Keratinocyte (primary cell): ENCODE results near the gene CEACAM19.

Experiments used
- CTCF ChIP-seq, 3 experiments: IDR thresholded peaks in 1 of 3; conservative IDR thresholded peaks in 1 of 3; optimal IDR thresholded peaks in 1 of 3; 2 replicates in 2 of 3; 3 replicates in 1 of 3; pipeline versions ENCODE3 to v1.5.1; 2011; ENCODE audit warnings: low read length in 3 of 3, mild to moderate bottlenecking in 3 of 3, moderate library complexity in 2 of 3, control low read depth in 1 of 3, inconsistent platforms in 1 of 3; ENCODE audit not compliant: insufficient read depth in 2 of 3; ENCODE audit errors: extremely low read depth in 1 of 3
- EZH2 ChIP-seq: IDR thresholded peaks from one replicate; pipeline ENCODE4 v1.6.1; 2012; ENCODE audit warnings: inconsistent platforms, mild to moderate bottlenecking, low read length, moderate library complexity

GRCh38 chr19:44641501-44642265, 29.6 kb upstream of the CEACAM19 start:
- TF ChIP-seq CTCF (optimal IDR thresholded peaks at IDR 0.05 in 1 of 3, IDR thresholded peaks at IDR 0.05 in 1 of 3, conservative IDR thresholded peaks at IDR 0.05 in 1 of 3; ENCODE audit: extremely low read depth in 1 of 3, insufficient read depth in 2 of 3, low read length in 3 of 3) = no peak
- no peak for TF ChIP-seq EZH2
